ENCODE results near the gene AMN1. TPM values are rescaled to one million over a fixed set of nuclear protein-coding genes. Genes with fewer than 3 reads are reported as not detected.
A peak's percentile ranks its signal among the peaks of the same experiment; 100 is the strongest.

AMN1 gene
- total and polyA plus RNA-seq, 2 of the 13 experiments (the other 11 are each of a cell fraction or from before 2014, with no cell fraction given) = 7.5 to 26.5 TPM

DNA sequence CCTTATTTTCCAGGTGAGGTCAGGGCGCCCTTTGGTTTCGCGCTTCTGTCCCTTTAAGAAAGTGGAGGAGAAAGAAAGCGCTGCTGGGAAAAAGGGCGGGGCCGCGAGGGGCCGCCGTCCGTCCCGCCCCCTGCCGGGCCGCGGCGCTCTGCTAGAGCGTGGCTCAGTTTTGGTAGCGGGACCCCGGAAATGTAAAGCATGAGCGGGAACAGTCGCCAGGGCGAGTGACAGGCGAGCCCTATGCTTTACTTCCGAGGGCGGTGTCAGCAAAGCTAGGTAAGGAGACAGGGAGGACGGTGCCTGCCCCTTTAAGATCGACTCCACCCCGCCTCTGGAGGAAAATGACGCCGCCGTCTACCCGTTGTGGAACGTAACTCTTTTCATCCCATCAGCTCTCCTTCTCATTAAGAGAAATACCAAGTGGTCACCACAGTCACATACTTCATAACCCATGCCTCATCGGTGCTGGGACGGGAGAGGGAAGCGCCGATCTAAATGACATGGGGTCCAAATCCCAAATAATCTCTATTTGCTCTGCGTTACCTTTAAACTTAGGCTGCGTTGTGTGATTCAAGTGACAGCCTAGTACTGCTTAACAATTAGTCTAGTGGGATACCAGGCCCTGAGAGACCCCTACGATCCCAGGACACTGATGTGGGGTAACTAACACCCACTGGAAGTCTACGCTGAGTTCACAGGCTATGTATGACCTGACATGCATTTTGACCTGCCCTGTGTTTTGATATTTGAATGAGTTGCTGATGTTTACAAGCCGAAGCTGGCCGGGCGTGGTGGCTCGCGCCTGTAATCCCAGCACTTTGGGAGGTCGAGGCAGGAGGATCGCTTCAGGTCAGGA is 69.5 kb downstream of the AMN1 start, which contains the start of gene ETFBKMT (continued):
- TF ChIP-seq, protein P1, sequence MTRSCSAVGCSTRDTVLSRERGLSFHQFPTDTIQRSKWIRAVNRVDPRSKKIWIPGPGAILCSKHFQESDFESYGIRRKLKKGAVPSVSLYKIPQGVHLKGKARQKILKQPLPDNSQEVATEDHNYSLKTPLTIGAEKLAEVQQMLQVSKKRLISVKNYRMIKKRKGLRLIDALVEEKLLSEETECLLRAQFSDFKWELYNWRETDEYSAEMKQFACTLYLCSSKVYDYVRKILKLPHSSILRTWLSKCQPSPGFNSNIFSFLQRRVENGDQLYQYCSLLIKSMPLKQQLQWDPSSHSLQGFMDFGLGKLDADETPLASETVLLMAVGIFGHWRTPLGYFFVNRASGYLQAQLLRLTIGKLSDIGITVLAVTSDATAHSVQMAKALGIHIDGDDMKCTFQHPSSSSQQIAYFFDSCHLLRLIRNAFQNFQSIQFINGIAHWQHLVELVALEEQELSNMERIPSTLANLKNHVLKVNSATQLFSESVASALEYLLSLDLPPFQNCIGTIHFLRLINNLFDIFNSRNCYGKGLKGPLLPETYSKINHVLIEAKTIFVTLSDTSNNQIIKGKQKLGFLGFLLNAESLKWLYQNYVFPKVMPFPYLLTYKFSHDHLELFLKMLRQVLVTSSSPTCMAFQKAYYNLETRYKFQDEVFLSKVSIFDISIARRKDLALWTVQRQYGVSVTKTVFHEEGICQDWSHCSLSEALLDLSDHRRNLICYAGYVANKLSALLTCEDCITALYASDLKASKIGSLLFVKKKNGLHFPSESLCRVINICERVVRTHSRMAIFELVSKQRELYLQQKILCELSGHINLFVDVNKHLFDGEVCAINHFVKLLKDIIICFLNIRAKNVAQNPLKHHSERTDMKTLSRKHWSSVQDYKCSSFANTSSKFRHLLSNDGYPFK (CRISPR knock-in tag; IDR thresholded peaks at IDR 0.05; ENCODE audit: borderline replicate concordance) = peak; percentile 56; the same call in 1 of the 2 replicates
- TF ChIP-seq TOE1 (CRISPR knock-in tag; IDR thresholded peaks at IDR 0.05) (no peak), FOXA3 (CRISPR knock-in tag; IDR thresholded peaks at IDR 0.05) (0 out of 2 replicates have a peak, but pooled peaks have one; percentile 40), REXO4 (CRISPR knock-in tag; IDR thresholded peaks at IDR 0.05; ENCODE audit: borderline replicate concordance) (no peak), ZNF737 (CRISPR knock-in tag; IDR thresholded peaks at IDR 0.05; ENCODE audit: borderline replicate concordance) (no peak), NR3C1 (CRISPR knock-in tag; IDR thresholded peaks at IDR 0.05) (no peak), ZNF768 (CRISPR knock-in tag; IDR thresholded peaks at IDR 0.05) (0 out of 2 replicates have a peak, but pooled peaks have one; percentile 22)
- TF ChIP-seq, protein P2, sequence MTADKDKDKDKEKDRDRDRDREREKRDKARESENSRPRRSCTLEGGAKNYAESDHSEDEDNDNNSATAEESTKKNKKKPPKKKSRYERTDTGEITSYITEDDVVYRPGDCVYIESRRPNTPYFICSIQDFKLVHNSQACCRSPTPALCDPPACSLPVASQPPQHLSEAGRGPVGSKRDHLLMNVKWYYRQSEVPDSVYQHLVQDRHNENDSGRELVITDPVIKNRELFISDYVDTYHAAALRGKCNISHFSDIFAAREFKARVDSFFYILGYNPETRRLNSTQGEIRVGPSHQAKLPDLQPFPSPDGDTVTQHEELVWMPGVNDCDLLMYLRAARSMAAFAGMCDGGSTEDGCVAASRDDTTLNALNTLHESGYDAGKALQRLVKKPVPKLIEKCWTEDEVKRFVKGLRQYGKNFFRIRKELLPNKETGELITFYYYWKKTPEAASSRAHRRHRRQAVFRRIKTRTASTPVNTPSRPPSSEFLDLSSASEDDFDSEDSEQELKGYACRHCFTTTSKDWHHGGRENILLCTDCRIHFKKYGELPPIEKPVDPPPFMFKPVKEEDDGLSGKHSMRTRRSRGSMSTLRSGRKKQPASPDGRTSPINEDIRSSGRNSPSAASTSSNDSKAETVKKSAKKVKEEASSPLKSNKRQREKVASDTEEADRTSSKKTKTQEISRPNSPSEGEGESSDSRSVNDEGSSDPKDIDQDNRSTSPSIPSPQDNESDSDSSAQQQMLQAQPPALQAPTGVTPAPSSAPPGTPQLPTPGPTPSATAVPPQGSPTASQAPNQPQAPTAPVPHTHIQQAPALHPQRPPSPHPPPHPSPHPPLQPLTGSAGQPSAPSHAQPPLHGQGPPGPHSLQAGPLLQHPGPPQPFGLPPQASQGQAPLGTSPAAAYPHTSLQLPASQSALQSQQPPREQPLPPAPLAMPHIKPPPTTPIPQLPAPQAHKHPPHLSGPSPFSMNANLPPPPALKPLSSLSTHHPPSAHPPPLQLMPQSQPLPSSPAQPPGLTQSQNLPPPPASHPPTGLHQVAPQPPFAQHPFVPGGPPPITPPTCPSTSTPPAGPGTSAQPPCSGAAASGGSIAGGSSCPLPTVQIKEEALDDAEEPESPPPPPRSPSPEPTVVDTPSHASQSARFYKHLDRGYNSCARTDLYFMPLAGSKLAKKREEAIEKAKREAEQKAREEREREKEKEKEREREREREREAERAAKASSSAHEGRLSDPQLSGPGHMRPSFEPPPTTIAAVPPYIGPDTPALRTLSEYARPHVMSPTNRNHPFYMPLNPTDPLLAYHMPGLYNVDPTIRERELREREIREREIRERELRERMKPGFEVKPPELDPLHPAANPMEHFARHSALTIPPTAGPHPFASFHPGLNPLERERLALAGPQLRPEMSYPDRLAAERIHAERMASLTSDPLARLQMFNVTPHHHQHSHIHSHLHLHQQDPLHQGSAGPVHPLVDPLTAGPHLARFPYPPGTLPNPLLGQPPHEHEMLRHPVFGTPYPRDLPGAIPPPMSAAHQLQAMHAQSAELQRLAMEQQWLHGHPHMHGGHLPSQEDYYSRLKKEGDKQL (CRISPR knock-in tag; IDR thresholded peaks at IDR 0.05; ENCODE audit: low read depth) = no peak
- TF ChIP-seq, protein P3, sequence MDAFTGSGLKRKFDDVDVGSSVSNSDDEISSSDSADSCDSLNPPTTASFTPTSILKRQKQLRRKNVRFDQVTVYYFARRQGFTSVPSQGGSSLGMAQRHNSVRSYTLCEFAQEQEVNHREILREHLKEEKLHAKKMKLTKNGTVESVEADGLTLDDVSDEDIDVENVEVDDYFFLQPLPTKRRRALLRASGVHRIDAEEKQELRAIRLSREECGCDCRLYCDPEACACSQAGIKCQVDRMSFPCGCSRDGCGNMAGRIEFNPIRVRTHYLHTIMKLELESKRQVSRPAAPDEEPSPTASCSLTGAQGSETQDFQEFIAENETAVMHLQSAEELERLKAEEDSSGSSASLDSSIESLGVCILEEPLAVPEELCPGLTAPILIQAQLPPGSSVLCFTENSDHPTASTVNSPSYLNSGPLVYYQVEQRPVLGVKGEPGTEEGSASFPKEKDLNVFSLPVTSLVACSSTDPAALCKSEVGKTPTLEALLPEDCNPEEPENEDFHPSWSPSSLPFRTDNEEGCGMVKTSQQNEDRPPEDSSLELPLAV (CRISPR knock-in tag; conservative IDR thresholded peaks at IDR 0.05; ENCODE audit: low read depth) = no peak
- TF ChIP-seq, protein P4, sequence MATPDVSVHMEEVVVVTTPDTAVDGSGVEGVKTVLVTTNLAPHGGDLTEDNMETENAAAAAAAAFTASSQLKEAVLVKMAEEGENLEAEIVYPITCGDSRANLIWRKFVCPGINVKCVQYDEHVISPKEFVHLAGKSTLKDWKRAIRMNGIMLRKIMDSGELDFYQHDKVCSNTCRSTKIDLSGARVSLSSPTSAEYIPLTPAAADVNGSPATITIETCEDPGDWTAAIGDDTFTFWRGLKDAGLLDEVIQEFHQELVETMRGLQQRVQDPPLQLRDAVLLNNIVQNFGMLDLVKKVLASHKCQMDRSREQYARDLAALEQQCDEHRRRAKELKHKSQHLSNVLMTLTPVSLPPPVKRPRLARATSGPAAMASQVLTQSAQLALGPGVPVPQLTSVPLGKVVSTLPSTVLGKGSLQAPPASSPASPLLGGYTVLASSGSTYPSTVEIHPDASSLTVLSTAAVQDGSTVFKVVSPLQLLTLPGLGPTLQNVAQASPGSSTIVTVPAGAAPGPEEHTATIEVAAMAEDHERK (CRISPR knock-in tag; IDR thresholded peaks at IDR 0.05; ENCODE audit: low read depth) = peak; percentile 61; the same call in 1 of the 2 replicates
- TF ChIP-seq, protein P5, sequence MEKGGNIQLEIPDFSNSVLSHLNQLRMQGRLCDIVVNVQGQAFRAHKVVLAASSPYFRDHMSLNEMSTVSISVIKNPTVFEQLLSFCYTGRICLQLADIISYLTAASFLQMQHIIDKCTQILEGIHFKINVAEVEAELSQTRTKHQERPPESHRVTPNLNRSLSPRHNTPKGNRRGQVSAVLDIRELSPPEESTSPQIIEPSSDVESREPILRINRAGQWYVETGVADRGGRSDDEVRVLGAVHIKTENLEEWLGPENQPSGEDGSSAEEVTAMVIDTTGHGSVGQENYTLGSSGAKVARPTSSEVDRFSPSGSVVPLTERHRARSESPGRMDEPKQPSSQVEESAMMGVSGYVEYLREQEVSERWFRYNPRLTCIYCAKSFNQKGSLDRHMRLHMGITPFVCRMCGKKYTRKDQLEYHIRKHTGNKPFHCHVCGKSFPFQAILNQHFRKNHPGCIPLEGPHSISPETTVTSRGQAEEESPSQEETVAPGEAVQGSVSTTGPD (CRISPR knock-in tag; IDR thresholded peaks at IDR 0.05) = peak; percentile 79

Measured in HepG2 (cell line).